Measurements from ENCODE around the gene CCN5.

CCN5 gene

GRCh38 chr20:44714102-44714700, 968 bp upstream of the CCN5 start:
- FAIRE-seq = no peak
- DNase-seq (ENCODE audit: insufficient read length, low spot score) = no peak

- DNase-seq (ENCODE audit: insufficient read length, low spot score) (no peak), FAIRE-seq (no peak)
These were observed 535 bp downstream of the CCN5 start for GRCh38 chr20:44715499-44716308.

DNA sequence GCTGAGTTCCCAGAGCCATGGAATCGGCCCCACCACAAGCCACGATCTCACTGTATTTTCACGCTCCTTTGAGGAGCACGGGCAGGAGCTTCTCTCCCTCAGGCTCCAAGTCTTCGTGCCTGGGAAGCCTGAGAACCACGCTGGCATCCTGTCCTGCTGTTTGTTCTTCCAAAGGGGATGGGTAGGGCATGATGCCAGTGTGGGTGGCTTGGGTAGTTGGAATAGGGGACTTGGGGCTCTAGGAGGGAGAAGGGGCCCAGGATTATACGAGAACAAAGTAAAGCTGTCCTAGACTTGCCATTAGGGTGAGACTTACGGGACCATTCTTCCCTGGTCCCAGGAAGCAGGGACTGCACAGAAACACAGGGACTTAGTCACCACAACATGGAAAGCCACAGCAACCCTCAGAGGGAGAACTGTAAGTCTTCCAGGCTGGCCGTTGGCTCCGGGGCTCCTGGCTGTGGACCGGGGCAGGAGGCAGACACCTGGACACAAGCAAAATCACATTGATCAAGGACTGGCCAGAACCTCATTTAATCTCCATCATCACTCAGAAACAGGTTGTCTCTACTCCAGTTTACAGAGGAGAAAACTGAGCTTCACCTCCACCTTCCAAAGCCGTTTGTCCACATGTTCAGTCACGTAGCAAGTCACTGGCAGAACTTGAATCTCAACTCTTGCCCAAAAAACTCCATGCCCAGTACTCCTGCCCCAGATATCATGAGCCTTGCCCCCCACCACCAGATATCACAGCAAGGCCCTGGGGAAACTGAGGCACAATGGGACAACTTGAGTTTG, 1.3 kb downstream of the CCN5 start:
- DNase-seq (ENCODE audit: insufficient read length, low spot score) (no peak), FAIRE-seq (no peak)

GRCh38 chr20:44717986-44718385, 2.8 kb downstream of the CCN5 start:
- DNase-seq (ENCODE audit: insufficient read length, low spot score) (no peak), FAIRE-seq (no peak)

GRCh38 chr20:44719841-44720240, 4.7 kb downstream of the CCN5 start:
- FAIRE-seq (no peak), DNase-seq (ENCODE audit: insufficient read length, low spot score) (no peak)

DNA sequence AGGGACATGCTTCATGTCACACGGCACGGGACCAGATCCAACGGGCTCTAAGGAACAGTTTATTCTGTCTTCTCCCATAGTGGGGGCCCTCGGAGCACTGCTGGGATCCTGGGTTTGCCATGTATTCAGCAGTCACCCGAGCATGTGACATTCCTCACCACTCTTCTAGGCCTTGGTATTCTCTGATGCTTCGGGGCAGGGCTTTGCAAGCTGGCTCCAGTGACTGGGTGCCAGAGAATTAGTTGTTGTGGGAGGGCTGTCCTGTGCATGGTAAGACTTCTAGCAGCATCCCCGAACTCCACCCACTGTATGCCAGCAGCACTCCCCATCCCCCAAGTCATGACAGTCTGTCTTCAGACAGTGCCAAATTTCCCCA, 5.4 kb downstream of the CCN5 start:
- no peak for FAIRE-seq
- DNase-seq (ENCODE audit: insufficient read length, low spot score) = no peak

- no peak for DNase-seq (ENCODE audit: insufficient read length, low spot score)
- no peak for FAIRE-seq
These were observed 6.0 kb downstream of the CCN5 start for GRCh38 chr20:44720997-44721784.

DNA sequence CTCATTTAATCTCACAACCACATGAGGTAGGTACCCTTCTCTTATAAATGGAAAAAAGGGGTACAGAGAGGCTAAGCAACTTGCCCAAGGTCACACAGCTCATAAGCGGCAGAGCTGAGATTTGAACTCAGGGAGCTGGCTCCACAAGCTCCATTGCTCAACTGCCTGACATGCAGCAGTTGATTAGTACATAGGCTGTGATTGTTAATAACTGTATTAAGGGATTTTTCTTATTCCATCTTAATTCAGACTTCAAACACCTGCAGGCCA, 6.6 kb downstream of the CCN5 start:
- no peak for DNase-seq (ENCODE audit: insufficient read length, low spot score)
- no peak for FAIRE-seq

GRCh38 chr20:44722990-44723389, 7.8 kb downstream of the CCN5 start:
- FAIRE-seq = no peak
- no peak for DNase-seq (ENCODE audit: insufficient read length, low spot score)

GRCh38 chr20:44723391-44723790, 8.2 kb downstream of the CCN5 start:
- FAIRE-seq = no peak
- no peak for DNase-seq (ENCODE audit: insufficient read length, low spot score)

DNA sequence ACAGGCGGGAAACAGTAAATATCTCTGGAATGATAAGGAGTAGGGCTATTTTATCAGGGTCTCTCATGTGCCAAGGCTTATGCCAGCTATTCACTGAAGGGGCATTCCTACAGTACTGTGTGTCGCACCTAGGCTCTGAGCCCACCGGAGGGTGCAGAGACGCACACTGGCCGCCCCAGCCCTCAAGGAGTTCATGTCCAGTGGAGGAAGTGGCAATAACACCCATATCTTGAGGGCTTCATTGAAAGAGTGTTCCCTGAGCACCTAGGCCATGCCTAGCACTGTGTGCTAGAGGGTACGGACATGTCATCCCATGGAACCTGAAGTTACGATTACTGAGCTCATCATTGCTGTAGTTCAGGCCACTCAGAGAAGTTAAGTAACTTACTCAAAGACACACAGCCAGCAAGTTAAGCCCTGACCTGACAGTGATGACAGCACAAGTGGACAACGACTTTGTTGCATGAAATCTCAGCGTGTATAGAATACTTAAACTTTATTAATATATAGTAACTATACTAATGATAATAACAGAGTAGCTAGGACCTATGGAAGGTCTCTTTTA, 8.7 kb downstream of the CCN5 start:
- no peak for FAIRE-seq
- DNase-seq (ENCODE audit: insufficient read length, low spot score) = no peak

GRCh38 chr20:44724423-44725091, 9.4 kb downstream of the CCN5 start:
- DNase-seq (ENCODE audit: insufficient read length, low spot score) (no peak), FAIRE-seq (no peak)

DNA sequence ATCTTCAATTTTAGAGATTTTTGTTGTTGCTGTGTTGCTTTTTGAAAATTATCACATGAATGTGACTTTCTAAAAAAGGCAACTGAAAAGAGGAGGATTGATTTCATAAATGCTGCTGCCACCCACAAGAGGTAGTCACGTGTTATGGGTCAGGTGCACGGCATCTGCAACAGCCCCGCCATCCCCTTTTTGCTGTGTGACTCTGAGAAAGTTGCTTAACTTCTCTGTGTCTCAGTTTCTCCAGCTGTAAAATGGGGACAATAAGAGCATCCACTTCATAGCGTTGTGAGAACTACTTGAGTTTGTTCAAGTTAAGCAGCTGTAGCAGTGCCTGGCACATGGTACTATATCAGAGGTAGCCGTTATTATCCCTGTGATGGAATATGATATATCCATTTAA, 10.7 kb downstream of the CCN5 start:
- no peak for FAIRE-seq
- DNase-seq (ENCODE audit: insufficient read length, low spot score) = no peak

DNA sequence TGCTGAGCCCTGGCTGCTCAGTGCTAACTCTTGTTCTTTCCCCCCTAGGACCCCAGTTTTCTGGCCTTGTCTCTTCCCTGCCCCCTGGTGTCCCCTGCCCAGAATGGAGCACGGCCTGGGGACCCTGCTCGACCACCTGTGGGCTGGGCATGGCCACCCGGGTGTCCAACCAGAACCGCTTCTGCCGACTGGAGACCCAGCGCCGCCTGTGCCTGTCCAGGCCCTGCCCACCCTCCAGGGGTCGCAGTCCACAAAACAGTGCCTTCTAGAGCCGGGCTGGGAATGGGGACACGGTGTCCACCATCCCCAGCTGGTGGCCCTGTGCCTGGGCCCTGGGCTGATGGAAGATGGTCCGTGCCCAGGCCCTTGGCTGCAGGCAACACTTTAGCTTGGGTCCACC, 11.9 kb downstream of the CCN5 start:
- FAIRE-seq = no peak

DNA sequence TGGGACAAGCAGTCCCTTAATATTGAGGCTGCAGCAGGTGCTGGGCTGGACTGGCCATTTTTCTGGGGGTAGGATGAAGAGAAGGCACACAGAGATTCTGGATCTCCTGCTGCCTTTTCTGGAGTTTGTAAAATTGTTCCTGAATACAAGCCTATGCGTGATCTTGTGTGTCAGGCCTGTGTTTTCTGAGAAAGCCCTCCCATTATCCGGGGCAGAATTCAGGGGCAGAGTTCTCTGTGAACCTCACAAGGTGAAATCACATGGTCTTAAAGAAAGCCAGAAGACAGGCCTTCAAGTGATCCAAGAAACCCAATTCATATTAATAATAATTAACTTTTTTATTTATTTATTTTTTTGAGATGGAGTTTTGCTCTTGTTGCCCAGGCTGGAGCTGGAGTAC, 12.5 kb downstream of the CCN5 start:
- FAIRE-seq = no peak
- DNase-seq (ENCODE audit: insufficient read length, low spot score) = no peak

More for the DNA sequence above, 11.9 kb downstream of the CCN5 start:
- no peak for DNase-seq (ENCODE audit: insufficient read length, low spot score)

- no peak for DNase-seq (ENCODE audit: insufficient read length, low spot score)
- FAIRE-seq = no peak
These were observed 13.8 kb downstream of the CCN5 start for GRCh38 chr20:44728801-44729443.

DNA sequence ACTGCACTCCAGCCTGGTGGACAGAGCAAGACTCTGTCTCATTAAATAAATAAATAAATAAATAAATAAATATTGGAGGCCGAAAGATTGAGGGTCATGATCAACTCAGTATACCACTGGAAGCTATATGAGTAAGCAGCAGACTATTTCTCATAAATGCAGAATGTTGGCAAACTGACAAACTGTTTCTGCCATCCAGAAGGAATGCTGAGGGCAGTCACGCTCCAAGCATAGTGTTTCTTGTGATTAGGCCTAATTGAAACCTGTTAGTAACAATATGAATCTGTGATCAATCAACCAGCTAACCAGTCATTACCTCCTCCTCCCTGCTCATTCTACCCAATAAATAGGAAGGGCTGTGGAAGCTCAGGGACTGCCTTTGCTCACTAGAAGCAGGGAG, 15.3 kb downstream of the CCN5 start:
- FAIRE-seq (no peak), DNase-seq (ENCODE audit: insufficient read length, low spot score) (no peak)

GRCh38 chr20:44731657-44732056, 16.5 kb downstream of the CCN5 start:
- no peak for FAIRE-seq
- DNase-seq (ENCODE audit: insufficient read length, low spot score) = no peak

GRCh38 chr20:44732327-44732726, 17.2 kb downstream of the CCN5 start:
- no peak for FAIRE-seq

More at GRCh38 chr20:44732327-44732726, 17.2 kb downstream of the CCN5 start:
- DNase-seq (ENCODE audit: insufficient read length, low spot score) = no peak
